Kidney (tissue), 14 donors: ENCODE results near the gene CLCNKA. TPM values are rescaled to one million over a fixed set of nuclear protein-coding genes. Genes with fewer than 3 reads are reported as not detected.

Experiments used
- DNase-seq, 5 donors: peaks; one replicate each; pipeline ENCODE4 v3.0.0-alpha.2; 2013 to 2020
- FAIRE-seq: peaks from 2 replicates; lab custom pipeline; 2012; peaks lifted over from hg19 to GRCh38; lab: Jason Lieb, UNC
- H3K27ac ChIP-seq, 2 donors: one replicate each; pipeline ENCODE4 v1.7.0; 2013; ENCODE audit warnings: low read depth in 2 of 2, low read length in 2 of 2, inconsistent platforms in 1 of 2
- H3K27me3 ChIP-seq: one replicate; pipeline ENCODE4 v1.7.1; 2013; ENCODE audit warnings: low read length, inconsistent platforms; ENCODE audit not compliant: control insufficient read depth, insufficient read depth
- H3K36me3 ChIP-seq, 3 donors: one replicate each; pipeline versions ENCODE4 v1.7.0 to v1.7.1; 2013; ENCODE audit warnings: low read length in 3 of 3, control low read depth in 1 of 3, inconsistent platforms in 1 of 3; ENCODE audit not compliant: insufficient read depth in 3 of 3, control insufficient read depth in 2 of 3
- H3K4me1 ChIP-seq, 3 donors: one replicate each; pipeline versions ENCODE4 v1.7.0 to v1.7.1; 2013; ENCODE audit warnings: low read length in 3 of 3, inconsistent platforms in 1 of 3, low read depth in 1 of 3; ENCODE audit not compliant: control insufficient read depth in 2 of 3, insufficient read depth in 2 of 3
- H3K4me3 ChIP-seq, 3 donors: one replicate each; pipeline versions ENCODE4 v1.7.0 to v1.8.1; 2013; ENCODE audit warnings: low read length in 3 of 3, control low read depth in 1 of 3, inconsistent platforms in 1 of 3
- H3K9ac ChIP-seq, 3 donors: one replicate each; pipeline versions ENCODE4 v1.7.0 to v1.7.1; 2013; ENCODE audit warnings: low read length in 3 of 3, control low read depth in 1 of 3, inconsistent platforms in 1 of 3
- H3K9me3 ChIP-seq, 3 donors: one replicate each; pipeline versions ENCODE4 v1.7.0 to v1.7.1; 2013; ENCODE audit warnings: low read length in 3 of 3, control low read depth in 1 of 3, inconsistent platforms in 1 of 3; ENCODE audit not compliant: control insufficient read depth in 2 of 3, insufficient read depth in 1 of 3
- intact Hi-C: fragments of 100-400 bp; cut with DNase I; formaldehyde crosslinking; loops from one replicate; pipeline ENCODE4 v1.11.1; 2022
- polyA plus RNA-seq: library from polyadenylated mRNA; stranded (reverse); fragments of 350-450 nt; fragmentation: Illumina TruSeq; extraction: RNeasy Lipid Tissue Mini Kit (QIAGEN cat#74804); gene quantifications from one replicate; pipeline ENCODE4 v1.2.3, GENCODE V29; 2014; ENCODE audit warnings: low read depth, low replicate concordance; ENCODE audit not compliant: insufficient read depth
- total RNA-seq: library from RNA; stranded (reverse); fragmentation: NEBNext Ultra II Directional; extraction: Animal tissue kit (Norgen Biotek cat#: 25700); gene quantifications from one replicate; pipeline ENCODE4 v1.2.1, GENCODE V29; 2021
- TF ChIP-seq, protein P1 (sequence below): IDR thresholded peaks from 3 replicates; pipeline ENCODE4 v1.5.1; 2012; ENCODE audit warnings: mild to moderate bottlenecking, moderate library complexity, borderline replicate concordance; ENCODE audit not compliant: insufficient read depth; ENCODE audit errors: extremely low read depth
- donor health status: control.
- donor health status: control.
- donor health status: control.
- donor health status: control.
- donor health status: control.
- donor health status: DM: yes; HTN: yes; CAD: no.
- donor health status: Normal renal cell carcinoma (clear cell type).

The CLCNKA gene
- total and polyA plus RNA-seq, 2 donors from 2014 or later = 7.8 to 187 TPM

DNA sequence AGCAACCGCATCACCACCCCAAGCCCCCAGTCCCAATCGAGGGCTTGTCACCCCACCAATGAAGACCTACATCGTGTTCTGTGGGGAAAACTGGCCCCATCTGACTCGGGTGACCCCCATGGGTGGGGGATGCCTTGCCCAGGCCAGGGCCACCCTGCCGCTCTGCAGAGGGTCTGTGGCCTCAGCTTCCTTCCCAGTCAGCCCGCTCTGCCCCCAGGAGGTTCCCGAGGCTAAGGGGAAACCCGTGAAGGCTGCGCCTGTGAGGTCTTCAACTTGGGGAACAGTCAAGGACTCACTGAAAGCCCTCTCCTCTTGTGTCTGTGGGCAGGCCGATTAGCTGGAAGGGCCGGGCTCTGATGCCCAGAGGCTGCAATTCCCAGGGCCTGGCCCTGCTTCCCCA, 15.8 kb upstream of the CLCNKA start:
- no peak overlapping the region for H3K9ac ChIP-seq
- no peaks in the 10 kb centered on the region for H3K36me3 ChIP-seq
- intact Hi-C loops = loop anchor here (10.0 kb wide), 1 partner anchor 49 kb away; no protein-coding TSS in a partner anchor
- TF ChIP-seq, protein P1, sequence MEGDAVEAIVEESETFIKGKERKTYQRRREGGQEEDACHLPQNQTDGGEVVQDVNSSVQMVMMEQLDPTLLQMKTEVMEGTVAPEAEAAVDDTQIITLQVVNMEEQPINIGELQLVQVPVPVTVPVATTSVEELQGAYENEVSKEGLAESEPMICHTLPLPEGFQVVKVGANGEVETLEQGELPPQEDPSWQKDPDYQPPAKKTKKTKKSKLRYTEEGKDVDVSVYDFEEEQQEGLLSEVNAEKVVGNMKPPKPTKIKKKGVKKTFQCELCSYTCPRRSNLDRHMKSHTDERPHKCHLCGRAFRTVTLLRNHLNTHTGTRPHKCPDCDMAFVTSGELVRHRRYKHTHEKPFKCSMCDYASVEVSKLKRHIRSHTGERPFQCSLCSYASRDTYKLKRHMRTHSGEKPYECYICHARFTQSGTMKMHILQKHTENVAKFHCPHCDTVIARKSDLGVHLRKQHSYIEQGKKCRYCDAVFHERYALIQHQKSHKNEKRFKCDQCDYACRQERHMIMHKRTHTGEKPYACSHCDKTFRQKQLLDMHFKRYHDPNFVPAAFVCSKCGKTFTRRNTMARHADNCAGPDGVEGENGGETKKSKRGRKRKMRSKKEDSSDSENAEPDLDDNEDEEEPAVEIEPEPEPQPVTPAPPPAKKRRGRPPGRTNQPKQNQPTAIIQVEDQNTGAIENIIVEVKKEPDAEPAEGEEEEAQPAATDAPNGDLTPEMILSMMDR = no peak
- peak in 1 of 5 donors; percentile 66 for DNase-seq
- H3K4me3 ChIP-seq = no peak overlapping the region
- no peaks in the 10 kb centered on the region for H3K9me3 ChIP-seq
- no peak for FAIRE-seq
- no peaks in the 10 kb centered on the region for H3K27me3 ChIP-seq
- H3K4me1 ChIP-seq = no peaks in the 10 kb centered on the region
- H3K27ac ChIP-seq = no peak overlapping the region

- Histone ChIP-seq H3K27me3 (no peaks in the 10 kb centered on the region), H3K4me3 (no peak overlapping the region), H3K9me3 (no peaks in the 10 kb centered on the region), H3K36me3 (no peaks in the 10 kb centered on the region), H3K27ac (no peak overlapping the region), H3K4me1 (no peaks in the 10 kb centered on the region), H3K9ac (no peak overlapping the region)
- FAIRE-seq (no peak), DNase-seq (peak in 1 of 5 donors; percentile 62)
- intact Hi-C loops = loop anchor here (10.0 kb wide), 1 partner anchor 48 kb away; no protein-coding TSS in a partner anchor
- TF ChIP-seq, protein P1 = no peak
These were observed 15.0 kb upstream of the CLCNKA start for GRCh38 chr1:16006552-16007485.

- H3K9ac ChIP-seq = no peak overlapping the region
These were observed 14.0 kb upstream of the CLCNKA start for GRCh38 chr1:16007671-16008341.

More at GRCh38 chr1:16007671-16008341, 14.0 kb upstream of the CLCNKA start:
- H3K27ac ChIP-seq = no peak overlapping the region
- intact Hi-C loops = loop anchor here (10.0 kb wide), 1 partner anchor 47 kb away; no protein-coding TSS in a partner anchor
- TF ChIP-seq, protein P1 = no peak
- H3K36me3 ChIP-seq = no peaks in the 10 kb centered on the region
- FAIRE-seq (no peak), DNase-seq (peak in 1 of 5 donors; percentile 4)
- H3K4me1 ChIP-seq = peaks cover 0 to 7% (median 6%) of the 10 kb centered on the region in 3 donors
- no peaks in the 10 kb centered on the region for H3K27me3 ChIP-seq
- no peak overlapping the region for H3K4me3 ChIP-seq
- no peaks in the 10 kb centered on the region for H3K9me3 ChIP-seq
